Right ventricle myocardium superior (tissue), 1 donor: ENCODE measurements around the gene SNRNP25. TPM values are rescaled to one million over a fixed set of nuclear protein-coding genes. Genes with fewer than 3 reads are reported as not detected.

Experiments used
- ATAC-seq: fragments of 200-7000 bp; cut with Tn5 transposase; one replicate; pipeline ENCODE4 v1.9.1; 2020; ENCODE audit warnings: mild to moderate bottlenecking; ENCODE audit not compliant: poor library complexity
- DNase-seq: peaks from one replicate; pipeline ENCODE4 v3.0.0-alpha.2; 2020
- intact Hi-C: fragments of 100-400 bp; cut with DNase I; formaldehyde crosslinking; loops from one replicate; pipeline ENCODE4 v1.11.2; 2022
- total RNA-seq: library from RNA; stranded (reverse); fragmentation: NEBNext Ultra II Directional; extraction: Animal tissue kit (Norgen Biotek cat#: 25700); gene quantifications from one replicate; pipeline ENCODE4 v1.2.1, GENCODE V29; 2021
- donor health status: DM: no; HTN: yes; CAD: no; lungs with severe emphysema.

The SNRNP25 gene
- total RNA-seq, 1 donor from 2014 or later, result 79.9 TPM

- ATAC-seq (peak; percentile 46), DNase-seq (peak; percentile 86)
- intact Hi-C loops, result no loop called here
Observed at GRCh38 chr16:74051-74746, 20.6 kb downstream of the SNRNP25 start.

- DNase-seq (no peak), ATAC-seq (no peak)
- intact Hi-C loops, result no loop called here
Observed at GRCh38 chr16:74747-75334, 21.2 kb downstream of the SNRNP25 start.

- ATAC-seq (peak; percentile 38), DNase-seq (peak; percentile 89)
- intact Hi-C loops, result no loop called here
Observed at GRCh38 chr16:75580-76501, 22.2 kb downstream of the SNRNP25 start.

DNA sequence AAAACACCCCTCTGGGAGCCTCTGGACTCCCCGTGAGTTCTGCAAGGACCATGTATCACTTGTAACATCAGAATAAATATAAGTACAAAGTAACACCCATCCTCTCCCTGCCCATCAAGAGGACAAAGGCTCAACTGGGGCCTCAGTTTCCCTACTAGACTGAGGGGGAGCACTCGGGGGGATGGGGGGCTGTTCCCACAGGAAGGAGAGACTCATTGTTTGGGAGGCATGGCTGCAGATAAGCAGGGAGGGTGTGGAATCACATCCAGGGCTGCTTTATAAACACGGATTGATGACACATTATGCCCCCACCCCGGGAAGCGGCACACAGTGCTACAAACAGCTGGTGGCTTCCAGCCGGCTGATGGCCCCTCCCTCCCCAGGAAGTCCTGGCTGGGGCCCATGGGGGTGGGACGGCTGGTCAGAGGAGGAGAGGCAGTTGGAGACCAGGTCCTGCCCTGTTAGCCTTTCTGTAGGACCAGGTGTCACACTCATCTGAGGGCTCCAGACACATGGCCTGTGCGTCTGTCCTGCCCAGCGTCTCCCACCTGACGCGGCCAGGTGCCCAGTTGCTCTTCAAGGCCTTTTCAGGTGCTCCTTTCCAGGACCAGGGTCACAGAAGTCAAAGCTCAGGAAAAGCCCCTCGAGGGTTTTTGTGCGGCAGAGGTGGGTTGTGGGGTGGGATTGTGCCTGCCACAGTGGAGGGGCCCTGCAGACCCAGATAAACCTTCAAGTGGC is 23.1 kb downstream of the SNRNP25 start:
- DNase-seq, result peak; percentile 90
- peak; percentile 42 for ATAC-seq
- intact Hi-C loops, result no loop called here

DNA sequence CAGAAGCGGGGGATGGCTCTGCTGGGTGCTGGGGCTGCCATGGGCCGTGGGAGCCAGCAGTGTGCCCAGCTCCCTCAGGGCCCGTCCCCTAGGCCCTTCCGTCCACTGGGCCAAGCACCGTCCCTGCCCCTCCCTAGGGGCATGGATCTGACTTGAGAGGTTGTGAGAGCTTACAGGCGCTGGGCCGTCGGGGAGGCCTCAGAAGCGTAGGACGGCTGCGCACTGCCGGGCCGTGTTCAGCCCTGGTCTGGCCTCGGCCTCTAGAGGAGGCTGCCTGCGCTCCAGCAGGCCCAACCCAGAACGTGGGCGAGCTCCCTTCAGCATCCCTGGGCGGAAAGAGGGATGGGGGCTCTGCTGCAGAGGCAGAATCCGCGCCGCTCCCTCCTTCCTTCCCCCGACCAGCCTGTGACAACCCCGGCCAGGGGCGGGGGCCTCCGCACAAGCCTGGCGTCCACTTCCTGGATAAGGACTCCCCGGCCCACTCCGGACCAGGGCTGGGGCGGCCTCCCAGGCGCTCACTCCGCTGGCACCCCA is 23.7 kb downstream of the SNRNP25 start:
- ATAC-seq (peak; percentile 26), DNase-seq (peak; percentile 74)
- intact Hi-C loops, result no loop called here

DNA sequence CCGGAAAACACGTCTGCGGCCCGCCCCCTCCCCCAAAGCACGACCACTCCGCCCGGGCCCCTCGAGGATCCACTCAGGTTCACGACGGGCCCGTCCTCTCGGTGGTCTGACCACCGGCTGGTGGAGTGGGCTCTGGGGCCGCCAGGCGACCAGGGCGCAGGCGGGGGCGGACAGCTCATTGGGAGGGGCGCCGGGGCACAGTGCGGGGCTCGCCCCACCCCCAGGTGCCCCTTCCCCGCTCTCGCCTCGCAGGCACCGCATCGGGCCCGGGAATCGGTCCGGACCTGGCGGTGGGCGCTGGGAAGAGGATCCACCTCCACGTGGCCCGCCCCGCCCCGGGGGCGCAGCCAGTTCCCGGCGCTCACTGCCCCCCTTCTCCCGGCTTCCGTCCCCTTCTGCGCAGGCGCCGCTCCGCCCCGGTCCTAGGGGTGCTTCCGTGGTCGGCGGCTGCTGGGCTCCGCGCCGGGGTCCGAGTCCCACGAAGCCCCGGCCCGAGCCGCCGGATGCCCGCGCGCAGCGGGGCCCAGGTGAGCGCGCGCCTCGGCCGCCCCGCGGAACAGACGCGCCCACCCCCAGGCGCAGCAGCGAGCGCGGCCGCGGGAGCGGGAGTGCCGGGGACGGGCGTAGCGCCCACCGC is 24.3 kb downstream of the SNRNP25 start, which contains the start of gene MPG:
MPG (plus strand) TSS at position 419 of the 637 bp plus-strand sequence; CDS start at position 504, 85 bp downstream.
- intact Hi-C loops, result no loop called here
- ATAC-seq (peak; percentile 77), DNase-seq (peak; percentile 94)

DNA sequence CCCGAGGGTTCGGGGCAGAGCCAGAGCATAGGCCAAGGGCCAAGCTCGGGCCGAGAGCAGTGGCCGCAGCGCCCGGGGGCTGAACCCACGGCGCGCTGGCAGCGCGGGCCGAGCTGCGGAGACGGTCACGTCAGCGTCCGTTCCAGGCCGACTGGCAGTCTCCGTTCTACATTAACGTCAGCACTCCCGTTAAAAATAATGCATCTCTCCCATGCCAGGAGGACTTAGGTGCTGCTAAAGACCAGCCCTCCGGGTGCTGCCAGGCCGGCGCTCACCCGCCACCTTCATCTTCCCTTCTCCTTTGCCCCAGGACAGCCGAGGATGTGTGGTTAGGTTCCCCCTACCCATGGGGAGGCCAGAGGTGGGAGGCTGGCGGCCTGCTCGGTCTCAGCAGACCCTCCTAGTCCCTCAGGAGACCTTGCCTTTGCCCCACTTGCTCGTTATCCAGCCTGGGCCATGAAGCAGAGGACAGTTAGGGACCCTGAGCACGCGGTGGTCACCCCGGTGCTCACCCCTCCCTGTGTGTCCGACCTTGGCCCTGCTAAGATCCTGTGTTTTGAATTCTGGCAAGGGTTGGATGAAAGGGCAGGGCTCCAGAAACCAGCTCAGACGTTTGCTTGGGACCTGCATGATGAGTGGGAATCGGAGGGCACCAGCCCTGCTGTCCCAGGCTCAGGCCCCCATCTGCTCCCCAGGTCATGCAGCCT is 25.0 kb downstream of the SNRNP25 start:
- ATAC-seq (no peak), DNase-seq (peak; percentile 64)
- intact Hi-C loops, result no loop called here

- intact Hi-C loops, result no loop called here
- ATAC-seq, result no peak
- DNase-seq, result no peak
Observed at GRCh38 chr16:79151-80054, 25.8 kb downstream of the SNRNP25 start.

DNA sequence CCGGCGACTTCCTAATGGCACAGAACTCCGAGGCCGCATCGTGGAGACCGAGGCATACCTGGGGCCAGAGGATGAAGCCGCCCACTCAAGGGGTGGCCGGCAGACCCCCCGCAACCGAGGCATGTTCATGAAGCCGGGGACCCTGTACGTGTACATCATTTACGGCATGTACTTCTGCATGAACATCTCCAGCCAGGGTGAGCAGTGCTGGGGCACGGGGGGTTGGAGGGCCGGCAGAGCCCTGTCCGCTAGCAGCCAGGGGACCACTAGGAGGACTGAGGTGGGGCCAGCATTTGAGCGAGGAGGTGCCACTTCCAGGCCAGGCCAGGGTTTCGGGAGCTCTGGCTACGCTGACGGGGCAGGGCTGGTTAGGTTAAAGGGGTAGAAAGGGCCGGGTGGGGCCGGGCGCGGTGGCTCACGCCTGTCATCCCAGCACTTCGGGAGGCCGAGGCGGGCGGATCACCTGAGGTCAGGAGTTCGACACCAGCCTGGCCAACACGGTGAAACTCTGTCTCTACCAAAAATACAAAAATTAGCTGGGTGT is 29.5 kb downstream of the SNRNP25 start:
- no peak for DNase-seq
- no peak for ATAC-seq
- intact Hi-C loops, result no loop called here

- no peak for DNase-seq
- ATAC-seq, result peak; percentile 19
- intact Hi-C loops, result no loop called here
Observed at GRCh38 chr16:83781-84615, 30.4 kb downstream of the SNRNP25 start.

DNA sequence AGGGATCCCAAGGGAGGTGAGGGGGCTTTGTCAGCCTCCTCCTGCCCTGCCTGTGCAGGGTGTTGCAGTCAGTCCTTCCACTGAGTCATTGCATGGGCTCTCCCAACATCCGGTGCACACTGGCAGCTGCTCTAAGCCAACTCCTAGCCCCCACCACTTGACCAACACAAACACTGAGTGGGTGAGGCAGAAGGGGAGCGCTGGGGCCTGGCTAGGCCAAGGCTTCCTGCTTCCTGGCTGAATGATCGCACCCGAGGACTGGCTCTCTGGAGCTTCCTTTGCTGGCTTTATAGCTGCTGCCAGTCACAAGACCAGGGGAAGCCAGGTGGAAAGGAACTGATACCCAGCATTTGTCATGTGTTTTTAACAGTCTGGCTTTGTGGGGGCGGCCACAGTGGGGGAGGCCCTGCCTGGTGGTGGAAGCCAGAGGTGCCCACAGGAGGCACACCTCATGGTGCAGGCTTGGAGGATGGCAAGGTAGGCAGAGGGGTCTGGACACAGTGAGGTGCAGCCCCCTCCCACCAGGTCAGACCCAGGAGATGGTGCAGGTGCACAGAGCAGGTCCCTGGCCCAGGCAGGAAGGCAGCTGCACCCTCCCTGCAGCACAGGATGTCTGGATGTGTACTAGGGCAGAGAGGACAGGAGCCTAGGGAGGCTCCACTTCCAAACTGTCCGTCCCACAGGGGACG is 31.2 kb downstream of the SNRNP25 start:
- peak; percentile 52 for ATAC-seq
- intact Hi-C loops, result no loop called here

GRCh38 chr16:85407-85782 is 31.8 kb downstream of the SNRNP25 start:
- intact Hi-C loops, result no loop called here
- no peak for ATAC-seq

More for the DNA sequence above, 31.2 kb downstream of the SNRNP25 start:
- DNase-seq, result peak; percentile 73

GRCh38 chr16:85865-86264 is 32.2 kb downstream of the SNRNP25 start:
- no peak for DNase-seq
- no peak for ATAC-seq
- intact Hi-C loops, result no loop called here

More at GRCh38 chr16:85407-85782, 31.8 kb downstream of the SNRNP25 start:
- DNase-seq, result no peak

DNA sequence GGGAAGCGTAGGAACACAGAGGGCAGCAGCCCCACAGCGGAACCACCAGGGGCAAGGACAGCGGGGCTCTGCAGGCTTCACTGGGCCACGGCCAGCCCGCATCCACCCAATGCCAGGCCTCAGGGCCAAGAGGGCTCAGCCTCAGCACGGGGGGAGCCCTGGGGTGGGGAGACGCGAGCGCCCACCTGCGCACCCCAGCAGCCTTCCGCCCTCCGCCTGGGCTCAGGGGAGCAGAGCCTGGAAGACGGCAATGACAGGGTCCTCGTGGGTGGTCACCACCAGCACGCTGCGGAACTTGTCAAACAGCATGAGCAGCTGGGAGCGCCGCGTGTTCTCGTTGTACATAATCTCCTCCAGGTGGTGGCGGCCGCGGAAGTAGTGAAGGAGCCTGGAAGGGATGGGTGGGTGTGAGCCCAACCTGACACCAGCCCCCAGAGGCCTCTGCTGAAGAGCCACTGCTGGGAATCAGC is 32.9 kb downstream of the SNRNP25 start:
- DNase-seq (no peak), ATAC-seq (no peak)
- intact Hi-C loops, result no loop called here

DNA sequence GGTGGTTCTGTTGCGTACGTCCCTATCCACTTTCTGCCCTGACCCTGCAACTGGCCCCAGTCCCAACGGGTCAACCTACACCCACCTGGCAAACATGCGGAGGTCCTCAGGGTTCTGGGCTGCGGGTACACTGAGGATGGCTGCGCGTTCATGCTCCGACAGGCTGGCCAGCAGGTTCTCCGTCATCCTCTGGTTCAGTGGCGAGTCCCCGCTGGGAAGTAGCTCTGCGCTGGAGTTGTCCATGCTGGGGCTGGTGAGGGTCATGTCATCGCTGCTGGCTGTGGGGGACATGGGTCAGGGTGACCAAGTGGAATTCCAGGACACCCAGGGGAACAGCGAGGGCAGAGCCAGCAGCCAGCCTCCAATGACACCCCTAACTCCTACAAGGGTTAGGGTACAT is 35.0 kb downstream of the SNRNP25 start:
- DNase-seq (no peak), ATAC-seq (no peak)
- intact Hi-C loops, result no loop called here
